Measurements from ENCODE around the gene ELAPOR2. TPM values are rescaled to one million over a fixed set of nuclear protein-coding genes. Genes with fewer than 3 reads are reported as not detected.

The ELAPOR2 gene
- total and polyA plus RNA-seq, 4 donors = 0.47 to 1.4 (median 0.82) TPM

DNA sequence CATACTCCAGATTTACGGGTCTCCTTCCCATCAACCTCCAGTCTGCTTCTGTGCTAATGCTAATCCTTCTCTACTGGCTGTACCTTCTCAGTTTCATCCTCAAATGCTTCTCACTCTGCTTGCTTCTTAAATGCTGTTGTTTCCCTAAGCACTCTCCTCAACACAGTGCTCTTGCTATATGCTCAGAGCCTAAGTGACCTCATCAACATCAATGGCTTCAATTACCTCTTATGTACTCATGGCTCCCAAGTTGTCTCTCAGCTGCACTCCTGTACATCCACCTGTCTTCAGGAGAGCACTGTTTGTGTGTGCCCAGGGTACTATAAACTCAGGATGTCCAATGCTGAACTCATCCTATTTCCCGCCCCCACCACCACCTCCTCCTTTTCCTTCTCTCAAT lies 22.5 kb downstream of the ELAPOR2 start (continued):
- TF ChIP-seq, protein P1, sequence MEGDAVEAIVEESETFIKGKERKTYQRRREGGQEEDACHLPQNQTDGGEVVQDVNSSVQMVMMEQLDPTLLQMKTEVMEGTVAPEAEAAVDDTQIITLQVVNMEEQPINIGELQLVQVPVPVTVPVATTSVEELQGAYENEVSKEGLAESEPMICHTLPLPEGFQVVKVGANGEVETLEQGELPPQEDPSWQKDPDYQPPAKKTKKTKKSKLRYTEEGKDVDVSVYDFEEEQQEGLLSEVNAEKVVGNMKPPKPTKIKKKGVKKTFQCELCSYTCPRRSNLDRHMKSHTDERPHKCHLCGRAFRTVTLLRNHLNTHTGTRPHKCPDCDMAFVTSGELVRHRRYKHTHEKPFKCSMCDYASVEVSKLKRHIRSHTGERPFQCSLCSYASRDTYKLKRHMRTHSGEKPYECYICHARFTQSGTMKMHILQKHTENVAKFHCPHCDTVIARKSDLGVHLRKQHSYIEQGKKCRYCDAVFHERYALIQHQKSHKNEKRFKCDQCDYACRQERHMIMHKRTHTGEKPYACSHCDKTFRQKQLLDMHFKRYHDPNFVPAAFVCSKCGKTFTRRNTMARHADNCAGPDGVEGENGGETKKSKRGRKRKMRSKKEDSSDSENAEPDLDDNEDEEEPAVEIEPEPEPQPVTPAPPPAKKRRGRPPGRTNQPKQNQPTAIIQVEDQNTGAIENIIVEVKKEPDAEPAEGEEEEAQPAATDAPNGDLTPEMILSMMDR (IDR thresholded peaks at IDR 0.05; ENCODE audit: low read depth, low read length, missing input control) = no peak
- TF ChIP-seq EGR1 (IDR thresholded peaks at IDR 0.05; ENCODE audit: low read depth in 2 of 2) (no peak), TAF1 (conservative IDR thresholded peaks at IDR 0.05) (no peak), RXRA (IDR thresholded peaks at IDR 0.05) (no peak), YY1 (IDR thresholded peaks at IDR 0.05) (no peak), RAD21 (IDR thresholded peaks at IDR 0.05) (no peak)

DNA sequence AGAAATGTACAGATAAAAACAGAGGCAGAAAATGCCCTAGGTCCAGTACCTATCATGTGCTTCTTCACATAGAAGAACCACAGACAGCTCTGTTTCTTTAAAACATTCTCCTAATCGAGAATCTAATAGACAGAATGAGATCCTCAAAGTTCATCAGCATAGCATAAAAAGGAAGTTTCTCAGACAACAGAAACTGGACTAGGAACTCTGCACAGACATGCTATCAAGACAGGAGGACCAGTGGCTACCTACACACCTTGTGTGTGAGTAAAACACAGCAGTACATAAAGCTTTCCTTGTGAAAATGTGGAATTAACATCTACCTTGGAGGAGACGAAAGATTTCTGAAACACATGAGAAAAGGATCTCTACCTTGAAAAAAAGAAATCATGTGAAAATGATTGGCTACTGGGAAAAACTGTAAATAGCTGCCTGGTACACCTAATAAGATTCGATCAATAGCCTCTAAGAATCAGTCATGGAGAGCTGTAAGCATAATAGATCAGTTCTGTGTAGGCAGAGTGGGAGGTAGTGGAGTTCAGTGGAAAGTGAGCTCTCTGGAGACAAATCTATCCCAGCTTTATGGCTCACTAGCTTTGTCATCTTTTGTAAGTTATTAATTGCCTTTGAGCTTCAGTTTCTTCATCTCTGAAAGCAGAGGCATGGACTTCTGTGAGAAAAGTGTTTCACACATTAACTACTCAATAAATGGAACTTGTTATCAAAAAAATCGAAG lies 26.7 kb downstream of the ELAPOR2 start:
- H3K27me3 ChIP-seq (ENCODE audit: control insufficient read depth in 4 of 4, insufficient read depth in 4 of 4, low read length in 3 of 4) = no peaks in the 10 kb centered on the region
- WGBS = 63% methylated on average over 4 of the region's 4 CpGs
- H3K4me3 ChIP-seq (ENCODE audit: low read depth in 1 of 3, low read length in 3 of 3) = no peak overlapping the region
- no peak overlapping the region for H3K27ac ChIP-seq (ENCODE audit: low read depth in 1 of 2, low read length in 2 of 2)
- no peak for DNase-seq (ENCODE audit: low spot score)
- TF ChIP-seq, protein P2, sequence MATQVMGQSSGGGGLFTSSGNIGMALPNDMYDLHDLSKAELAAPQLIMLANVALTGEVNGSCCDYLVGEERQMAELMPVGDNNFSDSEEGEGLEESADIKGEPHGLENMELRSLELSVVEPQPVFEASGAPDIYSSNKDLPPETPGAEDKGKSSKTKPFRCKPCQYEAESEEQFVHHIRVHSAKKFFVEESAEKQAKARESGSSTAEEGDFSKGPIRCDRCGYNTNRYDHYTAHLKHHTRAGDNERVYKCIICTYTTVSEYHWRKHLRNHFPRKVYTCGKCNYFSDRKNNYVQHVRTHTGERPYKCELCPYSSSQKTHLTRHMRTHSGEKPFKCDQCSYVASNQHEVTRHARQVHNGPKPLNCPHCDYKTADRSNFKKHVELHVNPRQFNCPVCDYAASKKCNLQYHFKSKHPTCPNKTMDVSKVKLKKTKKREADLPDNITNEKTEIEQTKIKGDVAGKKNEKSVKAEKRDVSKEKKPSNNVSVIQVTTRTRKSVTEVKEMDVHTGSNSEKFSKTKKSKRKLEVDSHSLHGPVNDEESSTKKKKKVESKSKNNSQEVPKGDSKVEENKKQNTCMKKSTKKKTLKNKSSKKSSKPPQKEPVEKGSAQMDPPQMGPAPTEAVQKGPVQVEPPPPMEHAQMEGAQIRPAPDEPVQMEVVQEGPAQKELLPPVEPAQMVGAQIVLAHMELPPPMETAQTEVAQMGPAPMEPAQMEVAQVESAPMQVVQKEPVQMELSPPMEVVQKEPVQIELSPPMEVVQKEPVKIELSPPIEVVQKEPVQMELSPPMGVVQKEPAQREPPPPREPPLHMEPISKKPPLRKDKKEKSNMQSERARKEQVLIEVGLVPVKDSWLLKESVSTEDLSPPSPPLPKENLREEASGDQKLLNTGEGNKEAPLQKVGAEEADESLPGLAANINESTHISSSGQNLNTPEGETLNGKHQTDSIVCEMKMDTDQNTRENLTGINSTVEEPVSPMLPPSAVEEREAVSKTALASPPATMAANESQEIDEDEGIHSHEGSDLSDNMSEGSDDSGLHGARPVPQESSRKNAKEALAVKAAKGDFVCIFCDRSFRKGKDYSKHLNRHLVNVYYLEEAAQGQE (IDR thresholded peaks at IDR 0.05) = no peak
- TF ChIP-seq FOXA2 (IDR thresholded peaks at IDR 0.05) (no peak), EGR1 (IDR thresholded peaks at IDR 0.05; ENCODE audit: low read depth in 2 of 2) (no peak), HNF4A (conservative IDR thresholded peaks at IDR 0.05) (no peak), TAF1 (conservative IDR thresholded peaks at IDR 0.05) (no peak), GABPA (IDR thresholded peaks at IDR 0.05 in 1 of 2, conservative IDR thresholded peaks at IDR 0.05 in 1 of 2) (no peak), JUND (IDR thresholded peaks at IDR 0.05) (no peak), NR2F2 (IDR thresholded peaks at IDR 0.05) (no peak)
- TF ChIP-seq, protein P1 (IDR thresholded peaks at IDR 0.05; ENCODE audit: low read depth, low read length, missing input control) = no peak
- TF ChIP-seq, protein P3, sequence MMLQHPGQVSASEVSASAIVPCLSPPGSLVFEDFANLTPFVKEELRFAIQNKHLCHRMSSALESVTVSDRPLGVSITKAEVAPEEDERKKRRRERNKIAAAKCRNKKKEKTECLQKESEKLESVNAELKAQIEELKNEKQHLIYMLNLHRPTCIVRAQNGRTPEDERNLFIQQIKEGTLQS (IDR thresholded peaks at IDR 0.05) = no peak
- no peak overlapping the region for H3K9ac ChIP-seq (ENCODE audit: low read depth in 1 of 2, low read length in 2 of 2)
- no peaks in the 10 kb centered on the region for H3K36me3 ChIP-seq (ENCODE audit: control insufficient read depth in 4 of 4, insufficient read depth in 3 of 4, low read depth in 1 of 4, low read length in 3 of 4)
- H3K4me1 ChIP-seq (ENCODE audit: control insufficient read depth in 4 of 4, insufficient read depth in 4 of 4, low read length in 3 of 4) = no peaks in the 10 kb centered on the region
- no peaks in the 10 kb centered on the region for H3K9me3 ChIP-seq (ENCODE audit: control insufficient read depth in 4 of 4, low read length in 3 of 4)
